ENCODE results near the gene EFCAB9. TPM values are rescaled to one million over a fixed set of nuclear protein-coding genes. Genes with fewer than 3 reads are reported as not detected.

The EFCAB9 gene
- polyA plus RNA-seq, 2 of the 4 experiments (the other 2 are of a cell fraction): not detected

DNA sequence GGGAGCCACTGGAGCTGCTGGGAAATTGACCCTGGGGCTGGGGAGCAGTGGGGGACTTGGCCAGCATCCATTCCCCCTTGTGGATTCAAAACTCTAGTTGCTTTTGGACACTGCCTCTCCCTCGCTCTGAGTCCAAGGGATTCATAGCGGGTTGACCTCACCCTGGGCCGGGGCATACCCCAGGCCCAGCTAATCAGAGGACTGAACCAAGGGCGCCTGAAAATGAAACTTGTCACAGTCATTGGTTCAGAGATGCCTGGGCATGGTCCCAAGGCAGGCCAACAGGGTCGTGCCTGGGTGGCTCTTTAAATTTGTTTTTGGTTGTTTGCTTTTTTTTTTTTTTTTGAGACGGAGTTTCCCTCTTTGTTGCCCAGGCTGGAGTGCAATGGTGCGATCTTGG lies 28.5 kb upstream of the EFCAB9 start:
- DNase-seq (ENCODE audit: low read depth in 1 of 2, low spot score in 1 of 2): no peak
- no peaks in the 10 kb centered on the region for H3K9me3 ChIP-seq
- no peak for TF ChIP-seq CEBPB (IDR thresholded peaks at IDR 0.05)
- no peak for TF ChIP-seq HOXB5 (CRISPR knock-in tag; IDR thresholded peaks at IDR 0.05)
- TF ChIP-seq, protein P1, sequence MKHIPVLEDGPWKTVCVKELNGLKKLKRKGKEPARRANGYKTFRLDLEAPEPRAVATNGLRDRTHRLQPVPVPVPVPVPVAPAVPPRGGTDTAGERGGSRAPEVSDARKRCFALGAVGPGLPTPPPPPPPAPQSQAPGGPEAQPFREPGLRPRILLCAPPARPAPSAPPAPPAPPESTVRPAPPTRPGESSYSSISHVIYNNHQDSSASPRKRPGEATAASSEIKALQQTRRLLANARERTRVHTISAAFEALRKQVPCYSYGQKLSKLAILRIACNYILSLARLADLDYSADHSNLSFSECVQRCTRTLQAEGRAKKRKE (CRISPR knock-in tag; IDR thresholded peaks at IDR 0.05; ENCODE audit: low read depth): no peak
- TF ChIP-seq, protein P2, sequence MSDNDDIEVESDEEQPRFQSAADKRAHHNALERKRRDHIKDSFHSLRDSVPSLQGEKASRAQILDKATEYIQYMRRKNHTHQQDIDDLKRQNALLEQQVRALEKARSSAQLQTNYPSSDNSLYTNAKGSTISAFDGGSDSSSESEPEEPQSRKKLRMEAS (IDR thresholded peaks at IDR 0.05): no peak
- TF ChIP-seq MAZ (IDR thresholded peaks at IDR 0.05; ENCODE audit: borderline replicate concordance, low read depth, low read length): no peak
- ATAC-seq: no peak
- ChIA-PET CTCF (interaction anchor here (0.7 to 1.0 kb wide), 3 partner anchors 9 to 107 kb away, joined by 3 to 4 read pairs (median 3); no protein-coding TSS in a partner anchor), POLR2A (no interaction called here)
- no peak overlapping the region for H3K4me2 ChIP-seq
- WGBS (ENCODE audit: missing lambda C conversion rate): 77% methylated on average over 7 of the region's 7 CpGs
- no peaks in the 10 kb centered on the region for H3K4me1 ChIP-seq
- FAIRE-seq: no peak
- H3K4me3 ChIP-seq: no peak overlapping the region
- H3K27ac ChIP-seq: no peak overlapping the region

DNA sequence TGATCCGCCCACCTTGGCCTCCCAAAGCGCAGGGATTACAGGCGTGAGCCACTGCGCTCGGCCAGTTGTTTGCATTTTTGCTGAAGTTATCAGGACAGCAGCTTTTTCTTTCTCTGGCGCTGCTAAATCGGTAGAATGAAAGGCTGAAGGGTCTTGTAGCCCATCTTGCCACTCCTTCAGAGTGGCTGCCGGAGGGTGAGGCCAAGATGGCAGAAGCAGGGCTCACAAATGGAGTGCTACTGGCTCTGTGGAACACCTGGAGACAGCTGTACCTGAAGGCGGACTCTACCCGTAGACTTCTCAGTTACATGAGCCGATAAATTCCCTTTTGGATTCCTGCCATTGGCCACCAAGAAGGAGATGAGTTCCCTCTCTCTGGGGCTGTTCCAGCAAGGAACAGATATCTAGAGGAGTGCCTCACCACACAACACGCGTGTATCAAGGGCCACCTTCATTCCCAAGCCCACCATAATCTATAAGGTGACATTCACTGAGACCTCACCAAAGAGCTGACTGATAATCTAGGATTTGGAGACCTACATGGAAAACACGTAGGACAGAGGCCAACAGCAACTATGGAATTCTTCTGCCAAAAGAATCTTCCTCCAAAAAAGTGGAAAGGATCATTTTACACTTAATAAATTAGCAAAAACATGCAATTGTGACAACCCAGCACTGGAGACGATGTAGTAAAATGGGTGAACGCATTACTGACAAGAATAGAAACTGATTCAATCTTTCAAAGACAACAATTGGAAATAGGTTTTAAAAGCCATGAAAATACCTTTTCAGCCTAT lies 27.7 kb upstream of the EFCAB9 start:
- CTCF ChIA-PET: interaction anchor here (0.7 to 1.0 kb wide), 3 partner anchors 10 to 108 kb away, joined by 3 to 4 read pairs (median 3); no protein-coding TSS in a partner anchor
- POLR2A ChIA-PET: no interaction called here
- H3K4me2 ChIP-seq: no peak overlapping the region
- H3K9me3 ChIP-seq: no peaks in the 10 kb centered on the region
- no peak overlapping the region for H3K4me3 ChIP-seq
- TF ChIP-seq JUNB (IDR thresholded peaks at IDR 0.05) (no peak), CEBPB (IDR thresholded peaks at IDR 0.05) (no peak), RFX5 (IDR thresholded peaks at IDR 0.05) (no peak), HOXB13 (CRISPR knock-in tag; IDR thresholded peaks at IDR 0.05; ENCODE audit: low read depth) (no peak), SREBF2 (IDR thresholded peaks at IDR 0.05) (no peak), ZSCAN20 (CRISPR knock-in tag; IDR thresholded peaks at IDR 0.05) (no peak), JUN (IDR thresholded peaks at IDR 0.05) (no peak), FOSL2 (IDR thresholded peaks at IDR 0.05) (no peak), FOSL2 (CRISPR knock-in tag; IDR thresholded peaks at IDR 0.05) (no peak), FOXS1 (CRISPR knock-in tag; IDR thresholded peaks at IDR 0.05) (no peak), HOXA7 (CRISPR knock-in tag; IDR thresholded peaks at IDR 0.05) (no peak), PHF8 (IDR thresholded peaks at IDR 0.05; ENCODE audit: borderline replicate concordance, low read depth) (no peak), TFCP2L1 (CRISPR knock-in tag; IDR thresholded peaks at IDR 0.05) (no peak), CHD4 (IDR thresholded peaks at IDR 0.05; ENCODE audit: borderline replicate concordance) (no peak), MAZ (IDR thresholded peaks at IDR 0.05; ENCODE audit: borderline replicate concordance, low read depth, low read length) (no peak), ESRRA (IDR thresholded peaks at IDR 0.05; ENCODE audit: borderline replicate concordance, low read length) (no peak), KDM1A (IDR thresholded peaks at IDR 0.05; ENCODE audit: low read depth) (no peak), RARB (CRISPR knock-in tag; IDR thresholded peaks at IDR 0.05) (no peak), RCOR1 (IDR thresholded peaks at IDR 0.05; ENCODE audit: low read depth, low read length) (no peak)
- TF ChIP-seq, protein P3, sequence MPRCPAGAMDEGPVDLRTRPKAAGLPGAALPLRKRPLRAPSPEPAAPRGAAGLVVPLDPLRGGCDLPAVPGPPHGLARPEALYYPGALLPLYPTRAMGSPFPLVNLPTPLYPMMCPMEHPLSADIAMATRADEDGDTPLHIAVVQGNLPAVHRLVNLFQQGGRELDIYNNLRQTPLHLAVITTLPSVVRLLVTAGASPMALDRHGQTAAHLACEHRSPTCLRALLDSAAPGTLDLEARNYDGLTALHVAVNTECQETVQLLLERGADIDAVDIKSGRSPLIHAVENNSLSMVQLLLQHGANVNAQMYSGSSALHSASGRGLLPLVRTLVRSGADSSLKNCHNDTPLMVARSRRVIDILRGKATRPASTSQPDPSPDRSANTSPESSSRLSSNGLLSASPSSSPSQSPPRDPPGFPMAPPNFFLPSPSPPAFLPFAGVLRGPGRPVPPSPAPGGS (IDR thresholded peaks at IDR 0.05): no peak
- TF ChIP-seq, protein P2 (IDR thresholded peaks at IDR 0.05): no peak
- ATAC-seq: no peak
- H3K4me1 ChIP-seq: no peaks in the 10 kb centered on the region
- no peak overlapping the region for H3K27ac ChIP-seq
- WGBS (ENCODE audit: missing lambda C conversion rate): 81% methylated on average over 16 of the region's 16 CpGs
- FAIRE-seq: no peak
- DNase-seq (ENCODE audit: low read depth in 1 of 2, low spot score in 1 of 2): no peak
